ENCODE measurements around the gene RPS19.

The RPS19 gene

GRCh38 chr19:41859618-41860418, at the start of gene RPS19:
Gene RPS19, plus strand, starts transcription at chr19:41860255. Its CDS starts 520 bp downstream, at chr19:41860775.
- peak; percentile 99 for DNase-seq

DNA sequence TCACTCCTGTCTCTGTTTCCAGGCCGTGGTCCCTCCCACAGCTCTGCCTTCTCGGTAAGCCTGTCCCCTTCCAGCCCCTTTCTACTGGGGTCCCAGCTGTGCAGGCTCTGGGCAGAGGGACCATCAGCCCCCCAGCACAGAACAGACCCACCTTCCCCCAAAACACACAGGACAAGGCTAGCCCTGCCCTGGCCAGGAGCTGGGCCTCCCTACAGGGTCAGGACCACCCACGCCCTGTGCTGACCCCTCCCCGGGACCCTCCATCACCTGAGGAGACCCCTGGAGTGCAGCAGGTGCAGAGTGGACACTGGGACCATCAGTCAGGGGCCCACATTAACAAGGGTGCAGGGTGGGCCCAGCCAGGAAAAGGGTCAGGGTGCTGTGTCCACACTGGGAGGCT, 49.8 kb upstream of the RPS19 start:
- DNase-seq = no peak

- DNase-seq = no peak
These were observed 49.0 kb upstream of the RPS19 start for GRCh38 chr19:41811036-41811435.

- no peak for DNase-seq
These were observed 48.1 kb upstream of the RPS19 start for GRCh38 chr19:41811981-41812380.

GRCh38 chr19:41813911-41814310, 46.1 kb upstream of the RPS19 start:
- no peak for DNase-seq

DNA sequence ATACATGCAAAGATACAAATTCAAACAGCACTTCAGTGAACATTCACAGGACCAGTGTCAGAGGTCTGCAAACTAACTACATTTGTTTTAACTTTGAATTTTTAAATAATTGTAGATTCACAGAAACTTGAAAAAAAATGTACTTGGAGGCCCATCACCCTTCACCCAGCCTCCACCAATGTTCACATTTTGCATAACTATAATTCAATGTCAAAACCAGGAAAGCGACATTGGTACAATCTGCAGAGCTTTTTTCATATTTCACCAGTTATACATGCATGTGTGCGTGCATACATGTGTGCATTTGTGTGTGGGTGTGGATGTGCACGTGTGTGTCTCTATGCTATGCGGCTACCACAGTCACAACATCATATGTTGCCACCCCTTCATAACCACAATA, 44.8 kb upstream of the RPS19 start:
- no peak for DNase-seq

GRCh38 chr19:41816761-41817160, 43.3 kb upstream of the RPS19 start:
- no peak for DNase-seq

DNA sequence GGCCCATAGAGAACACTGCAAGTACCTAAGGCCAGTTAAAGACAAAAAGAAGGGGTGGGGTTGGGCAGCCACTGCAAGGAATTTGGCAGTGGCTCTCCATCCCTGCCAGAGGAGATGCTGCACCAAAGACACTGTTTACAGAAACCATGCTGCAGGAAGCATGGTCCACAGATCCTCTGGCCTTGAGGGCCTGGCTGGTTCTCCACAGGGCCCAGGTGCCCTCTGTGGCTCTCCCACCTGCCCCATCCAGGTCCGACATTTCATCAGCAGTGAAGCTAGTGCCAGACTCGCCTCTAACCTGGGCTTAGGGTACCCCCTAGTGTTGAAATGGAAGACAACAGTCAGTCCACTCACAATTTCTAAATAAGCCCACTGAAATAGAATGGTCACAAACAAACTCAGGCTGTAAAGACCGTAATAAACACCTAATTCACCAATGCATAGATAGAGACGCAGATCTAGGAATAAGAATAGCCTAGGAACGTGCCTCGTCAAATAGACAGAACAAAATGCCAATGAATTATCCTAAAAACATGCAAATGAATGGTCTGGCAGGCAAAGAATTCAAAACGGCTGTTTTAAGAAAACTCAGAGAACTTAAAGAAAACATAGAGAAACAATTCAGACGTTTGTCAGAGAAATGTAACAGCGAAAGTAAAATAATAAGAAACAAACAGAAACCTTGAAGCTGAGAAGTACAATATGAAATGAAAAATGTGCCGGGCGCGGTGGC, 38.9 kb upstream of the RPS19 start:
- DNase-seq = peak; percentile 64

DNA sequence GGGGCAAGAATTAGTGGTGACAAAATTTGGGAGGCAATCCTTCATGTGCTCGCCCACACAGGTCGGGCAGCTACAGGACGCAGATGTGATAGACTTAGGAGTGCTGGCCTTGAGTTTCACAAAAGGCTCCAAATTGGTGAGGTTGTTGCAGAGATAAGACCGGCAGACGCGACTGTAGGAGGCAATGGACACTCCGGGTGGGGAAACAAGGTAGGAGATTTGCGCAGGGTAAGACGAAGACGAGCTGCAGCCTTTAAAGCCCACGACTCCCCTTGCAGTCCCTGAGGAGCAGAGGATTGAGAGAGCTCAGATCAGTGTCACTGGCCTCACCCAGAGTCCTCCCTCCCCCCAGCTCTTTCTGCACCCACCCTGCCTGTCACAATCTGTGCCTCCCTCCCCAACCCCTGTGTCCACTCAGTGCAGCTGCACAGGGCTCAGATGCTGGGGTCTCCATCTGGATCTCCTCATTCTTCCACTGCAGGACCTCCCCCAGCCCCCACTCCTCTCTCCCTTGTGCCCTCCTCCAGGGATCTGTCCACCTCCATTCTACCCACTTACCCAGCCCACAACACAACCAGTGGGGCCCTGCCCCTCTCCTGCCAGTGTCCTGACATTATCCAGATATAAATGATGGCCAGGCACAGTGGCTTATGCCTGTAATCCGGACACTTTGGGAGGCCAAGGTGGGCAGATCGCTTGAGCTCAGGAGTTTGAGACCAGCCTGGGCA, 21.9 kb upstream of the RPS19 start:
- no peak for DNase-seq

- no peak for DNase-seq
These were observed 20.8 kb upstream of the RPS19 start for GRCh38 chr19:41839211-41839610.

GRCh38 chr19:41843371-41843770, 16.7 kb upstream of the RPS19 start:
- DNase-seq = no peak

DNA sequence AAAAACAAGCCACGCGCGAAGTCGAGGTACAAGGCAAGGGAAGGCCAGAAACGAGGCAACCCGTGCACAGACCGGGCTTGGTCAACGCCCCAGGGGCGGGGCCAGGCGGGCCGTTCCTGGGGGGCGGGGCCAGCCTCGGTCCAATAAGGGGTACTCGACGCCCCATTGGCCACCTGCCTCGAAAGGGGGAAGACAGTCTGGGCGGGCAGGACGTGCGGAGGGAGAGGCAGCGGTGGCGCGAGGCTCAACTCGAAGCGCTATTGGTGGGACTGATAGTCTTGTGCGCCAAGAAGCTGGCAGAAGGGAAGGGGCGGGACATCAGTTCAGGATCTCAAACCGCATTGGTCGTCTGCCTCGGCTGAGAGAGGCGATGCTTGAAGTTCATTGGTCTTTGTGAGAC, 15.5 kb upstream of the RPS19 start, which contains the start of gene LYPD4:
Gene LYPD4, minus strand, starts transcription at position 83 of the 400 bp plus-strand sequence. CDS start 5,398 bp downstream, outside the sequence.
- DNase-seq = no peak

GRCh38 chr19:41845001-41845050, 15.2 kb upstream of the RPS19 start, which contains the start of gene DMRTC2:
Gene DMRTC2, plus strand, starts transcription at chr19:41845042. Its CDS starts 2,387 bp downstream, at chr19:41847429.
- no peak for DNase-seq

DNA sequence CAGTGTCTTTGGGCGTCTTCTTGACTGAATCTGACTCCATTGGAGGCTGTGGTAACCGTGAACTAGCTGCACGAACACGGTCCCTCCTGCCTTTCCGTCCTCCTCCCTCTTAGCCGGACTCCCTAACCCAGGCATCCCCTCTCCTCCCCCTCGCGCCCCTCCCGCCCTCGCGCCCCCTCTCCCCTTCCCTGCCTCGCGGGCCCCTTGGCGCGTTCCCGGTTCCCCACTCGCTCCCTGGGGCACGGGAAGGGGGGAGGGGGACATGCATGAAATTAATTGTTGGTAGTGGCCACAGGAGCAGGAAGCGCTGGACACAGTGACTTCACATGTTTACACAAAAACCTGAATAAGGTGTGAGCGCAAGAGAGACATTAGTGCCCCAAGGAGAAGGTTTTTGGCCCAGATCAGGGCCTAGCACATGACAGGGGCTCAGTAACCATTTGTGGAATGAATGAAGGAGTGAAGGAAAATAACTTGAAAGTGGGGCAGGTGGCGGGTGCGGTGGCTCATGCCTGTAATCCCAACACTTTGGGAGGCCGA, 14.9 kb upstream of the RPS19 start:
- no peak for DNase-seq

GRCh38 chr19:41847351-41848105, 12.5 kb upstream of the RPS19 start:
- DNase-seq = no peak

GRCh38 chr19:41848666-41849065, 11.4 kb upstream of the RPS19 start:
- DNase-seq = no peak

- no peak for DNase-seq
These were observed 11.0 kb upstream of the RPS19 start for GRCh38 chr19:41849067-41849466.

DNA sequence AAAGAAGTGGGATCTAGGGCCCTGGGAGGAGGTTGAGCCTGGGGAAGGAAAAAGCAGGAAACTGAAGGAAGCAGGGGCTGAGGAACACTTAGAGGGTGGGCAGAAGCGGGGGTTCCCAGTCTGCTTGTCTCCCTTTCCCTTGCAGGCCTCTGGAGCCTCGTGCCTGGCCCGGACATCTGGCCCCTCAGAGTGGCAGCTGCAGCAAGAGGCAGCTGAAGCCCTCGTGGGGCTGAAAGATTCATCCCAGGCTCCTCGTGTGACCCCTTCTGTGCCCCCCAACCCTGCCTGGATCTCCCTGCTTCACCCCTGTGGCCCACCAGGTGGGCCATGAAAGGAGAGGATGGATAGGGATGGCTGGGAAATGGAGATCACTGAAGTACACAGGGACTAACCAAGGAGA, 9.7 kb upstream of the RPS19 start:
- no peak for DNase-seq

GRCh38 chr19:41851456-41851855, 8.6 kb upstream of the RPS19 start:
- no peak for DNase-seq

GRCh38 chr19:41853344-41853743, 6.7 kb upstream of the RPS19 start:
- no peak for DNase-seq

- DNase-seq = no peak
These were observed 6.3 kb upstream of the RPS19 start for GRCh38 chr19:41853768-41854167.

DNA sequence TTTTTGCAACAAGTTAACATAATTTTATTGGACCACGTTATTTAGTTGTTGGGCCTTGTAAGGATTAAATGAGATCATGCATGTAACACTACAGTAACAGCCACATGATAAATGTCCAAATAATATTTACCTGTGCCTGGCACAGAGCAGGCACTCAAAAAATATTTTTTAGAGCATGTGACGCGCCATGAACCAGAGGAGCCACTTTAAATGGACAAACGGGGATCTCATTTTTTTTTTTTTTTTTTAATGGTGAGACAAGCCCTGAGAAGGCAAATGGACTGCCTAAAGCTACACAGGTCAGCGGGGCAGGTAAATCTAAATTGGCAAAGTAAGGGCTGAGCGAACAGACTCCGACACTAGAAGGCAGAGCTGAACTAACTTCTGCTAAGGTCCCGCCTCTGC, 840 bp upstream of the RPS19 start:
- DNase-seq = no peak
